Stomach (tissue), 4 donors: Measurements from ENCODE around the gene RPS15.

Source experiments
- EP300 ChIP-seq: sonication (generic); formaldehyde crosslinking; IDR thresholded peaks from one replicate; pipeline ENCODE4 v1.6.1; 2017; ENCODE audit warnings: antibody characterized with exemption
- TF ChIP-seq, protein P1 (sequence below), 7 experiments: fragments of 450-650 bp in 4 of 7; fragments of 200-600 bp in 3 of 7; sonication (generic) in 3 of 7; IDR thresholded peaks; one replicate each; pipeline ENCODE4 v1.5.1; 2016 to 2019; ENCODE audit warnings: antibody characterized with exemption in 7 of 7, control low read depth in 2 of 7, mild to moderate bottlenecking in 1 of 7

DNA sequence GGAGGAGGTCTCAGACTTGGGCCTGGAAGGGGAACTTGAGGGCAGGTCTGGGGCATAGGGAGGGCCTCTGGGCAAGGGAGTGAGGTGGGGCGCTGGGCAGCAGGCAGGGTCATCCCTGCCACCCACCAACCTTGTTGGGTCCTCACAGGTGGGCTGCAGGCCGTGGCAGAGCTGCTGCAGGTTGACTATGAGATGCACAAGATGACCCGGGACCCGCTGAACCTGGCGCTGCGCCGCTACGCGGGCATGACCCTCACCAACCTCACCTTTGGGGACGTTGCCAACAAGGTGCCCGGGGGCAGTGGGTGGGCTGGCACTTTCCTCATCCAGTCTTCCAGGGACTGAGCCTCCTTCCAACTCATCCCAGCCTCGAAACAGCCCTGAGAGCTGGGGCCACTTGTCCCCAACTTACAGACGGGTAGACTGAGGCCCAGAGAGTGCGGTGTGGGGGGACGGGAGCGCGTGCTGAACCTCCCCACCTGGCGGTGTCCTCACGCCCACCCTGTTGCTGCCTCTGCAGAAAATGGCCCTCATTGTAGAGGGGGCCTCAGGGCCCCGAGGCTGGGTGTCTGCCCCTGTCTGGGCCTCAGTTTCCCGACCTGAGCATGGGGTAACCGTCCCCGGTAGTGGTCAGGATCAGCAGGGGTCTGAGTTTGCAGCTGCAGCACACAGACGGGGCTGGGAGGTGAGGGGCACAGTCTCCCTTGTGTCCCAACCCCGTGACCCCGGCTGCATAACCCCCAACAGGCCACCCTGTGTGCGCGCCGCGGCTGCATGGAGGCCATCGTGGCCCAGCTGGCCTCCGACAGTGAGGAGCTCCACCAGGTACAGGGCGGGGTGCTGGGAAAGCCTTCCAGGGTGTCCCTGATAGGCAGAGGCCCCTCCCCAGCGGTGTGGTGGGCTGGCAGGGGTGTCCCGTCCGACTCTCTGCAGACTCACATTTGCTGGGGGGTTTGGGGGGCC is 22.1 kb downstream of the RPS15 start:
- TF ChIP-seq EP300: no peak
- TF ChIP-seq, protein P1, sequence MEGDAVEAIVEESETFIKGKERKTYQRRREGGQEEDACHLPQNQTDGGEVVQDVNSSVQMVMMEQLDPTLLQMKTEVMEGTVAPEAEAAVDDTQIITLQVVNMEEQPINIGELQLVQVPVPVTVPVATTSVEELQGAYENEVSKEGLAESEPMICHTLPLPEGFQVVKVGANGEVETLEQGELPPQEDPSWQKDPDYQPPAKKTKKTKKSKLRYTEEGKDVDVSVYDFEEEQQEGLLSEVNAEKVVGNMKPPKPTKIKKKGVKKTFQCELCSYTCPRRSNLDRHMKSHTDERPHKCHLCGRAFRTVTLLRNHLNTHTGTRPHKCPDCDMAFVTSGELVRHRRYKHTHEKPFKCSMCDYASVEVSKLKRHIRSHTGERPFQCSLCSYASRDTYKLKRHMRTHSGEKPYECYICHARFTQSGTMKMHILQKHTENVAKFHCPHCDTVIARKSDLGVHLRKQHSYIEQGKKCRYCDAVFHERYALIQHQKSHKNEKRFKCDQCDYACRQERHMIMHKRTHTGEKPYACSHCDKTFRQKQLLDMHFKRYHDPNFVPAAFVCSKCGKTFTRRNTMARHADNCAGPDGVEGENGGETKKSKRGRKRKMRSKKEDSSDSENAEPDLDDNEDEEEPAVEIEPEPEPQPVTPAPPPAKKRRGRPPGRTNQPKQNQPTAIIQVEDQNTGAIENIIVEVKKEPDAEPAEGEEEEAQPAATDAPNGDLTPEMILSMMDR (IDR thresholded peaks at IDR 0.05): no peak
